SJCRH30 (cell line): ENCODE data around the gene PHC1. TPM values are rescaled to one million over a fixed set of nuclear protein-coding genes. Genes with fewer than 3 reads are reported as not detected.
A peak's percentile ranks its signal among the peaks of the same experiment; 100 is the strongest.
"Not testable (repeated sequence)": the region's sequence is repeated elsewhere in the genome, so short reads cannot be mapped to it uniquely, and the experiment has no call there.

Source experiments
- DNase-seq, 2 experiments: peaks; one replicate each; pipeline ENCODE4 v3.0.0-alpha.2; 2015 to 2020
- H3K27ac ChIP-seq: fragments of 250-450 bp; sonication (Bioruptor Pico); 2 replicates; pipeline ENCODE4 v1.5.1; 2020; ENCODE audit warnings: mild to moderate bottlenecking, moderate library complexity
- H3K27me3 ChIP-seq: fragments of 250-450 bp; sonication (Bioruptor Pico); 2 replicates; pipeline ENCODE4 v1.5.1; 2020; ENCODE audit warnings: mild to moderate bottlenecking, moderate library complexity
- H3K36me3 ChIP-seq: fragments of 250-450 bp; sonication (Bioruptor Pico); 2 replicates; pipeline ENCODE4 v1.5.1; 2020; ENCODE audit warnings: mild to moderate bottlenecking, moderate library complexity
- H3K4me1 ChIP-seq: fragments of 250-450 bp; sonication (Bioruptor Pico); 2 replicates; pipeline ENCODE4 v1.5.1; 2020; ENCODE audit warnings: mild to moderate bottlenecking, moderate library complexity
- H3K4me3 ChIP-seq: fragments of 250-450 bp; sonication (Bioruptor Pico); 2 replicates; pipeline ENCODE4 v1.5.1; 2020; ENCODE audit warnings: mild to moderate bottlenecking, moderate library complexity
- H3K9me3 ChIP-seq: fragments of 250-450 bp; sonication (Bioruptor Pico); replicated peaks from 2 replicates; pipeline ENCODE4 v1.5.1; 2020; ENCODE audit warnings: mild to moderate bottlenecking, moderate library complexity
- total RNA-seq: library from RNA; depleted of rRNA; stranded (reverse); fragments of >200 nt; shearing (Covaris generic); gene quantifications from 2 replicates; pipeline ENCODE4 v1.2.3, GENCODE V29; 2014; rRNA removed

Gene PHC1
- total RNA-seq = 43.6 and 49.8 TPM in 2 replicates

DNA sequence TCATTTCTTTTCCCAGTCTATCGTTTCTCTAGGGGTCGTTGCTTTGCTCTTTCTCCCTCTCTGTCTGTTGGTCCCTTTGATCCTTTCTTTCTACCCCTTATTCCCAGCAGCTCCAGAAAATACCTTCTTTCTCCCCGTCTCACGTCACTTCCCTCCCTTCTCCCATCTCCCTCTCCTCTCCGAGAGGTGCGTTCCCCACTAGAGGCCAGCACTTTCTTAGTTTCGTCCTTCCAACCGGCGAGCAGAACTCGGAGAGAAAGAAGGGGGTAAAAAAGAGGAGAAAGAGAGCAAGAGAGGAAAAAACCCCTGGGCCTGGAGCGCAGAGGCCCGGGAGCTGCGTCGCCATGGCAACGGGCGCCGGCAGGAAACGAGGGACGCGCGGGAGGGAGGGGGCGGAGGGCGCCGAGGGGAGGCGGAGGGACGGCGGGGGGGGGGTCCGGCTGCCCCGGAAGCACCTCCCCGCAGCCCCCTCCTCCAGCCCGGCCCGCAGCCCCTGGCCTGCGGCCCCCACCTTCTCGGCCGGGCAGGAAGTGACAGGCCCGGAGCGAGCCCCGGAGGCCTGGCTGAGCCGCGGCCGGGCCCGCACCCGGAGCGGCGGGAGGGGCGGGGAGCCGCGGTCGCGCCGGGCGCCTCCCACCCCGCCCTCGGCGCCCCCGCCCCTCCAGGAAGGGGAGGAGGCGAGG, at the start of gene PHC1:
PHC1 (plus strand) TSS at position 477 of the 683 bp plus-strand sequence. CDS start 3,169 bp downstream, outside the sequence.
- peak within 1 kb of the TSS; percentile 92 for H3K4me3 ChIP-seq
- DNase-seq = peak; percentile 85 to 86
- H3K36me3 ChIP-seq = not testable (repeated sequence)

DNA sequence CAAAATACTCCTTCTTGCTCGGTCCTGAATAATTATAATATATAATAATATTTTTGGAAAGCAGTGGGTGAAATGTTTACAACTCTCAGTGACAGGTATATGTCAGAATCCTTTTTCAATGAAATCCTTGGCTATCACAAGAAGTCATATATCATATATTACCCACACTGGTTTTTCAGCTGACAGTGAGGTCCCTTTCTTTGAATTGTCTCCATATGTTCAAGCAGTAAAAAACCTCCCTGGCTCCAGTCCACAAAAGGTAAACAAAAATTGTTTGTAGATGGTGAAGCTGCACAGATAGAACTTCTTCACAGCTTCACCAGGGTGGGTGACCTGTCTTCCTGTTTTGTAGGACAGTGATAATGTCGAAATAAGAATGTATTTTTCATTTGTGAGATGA, 47.9 kb upstream of the PHC1 start:
- no peak for DNase-seq
- no peak overlapping the region for H3K4me3 ChIP-seq
- H3K27me3 ChIP-seq = no peaks in the 10 kb centered on the region
- H3K27ac ChIP-seq = no peak overlapping the region
- H3K9me3 ChIP-seq = no peaks in the 10 kb centered on the region
- no peaks in the 10 kb centered on the region for H3K36me3 ChIP-seq
- no peaks in the 10 kb centered on the region for H3K4me1 ChIP-seq

More for the DNA sequence above, at the start of gene PHC1:
- H3K4me1 ChIP-seq, H3K27me3 ChIP-seq, H3K9me3 ChIP-seq: not testable (repeated sequence)
- peak within 1 kb of the TSS; percentile 58 for H3K27ac ChIP-seq

DNA sequence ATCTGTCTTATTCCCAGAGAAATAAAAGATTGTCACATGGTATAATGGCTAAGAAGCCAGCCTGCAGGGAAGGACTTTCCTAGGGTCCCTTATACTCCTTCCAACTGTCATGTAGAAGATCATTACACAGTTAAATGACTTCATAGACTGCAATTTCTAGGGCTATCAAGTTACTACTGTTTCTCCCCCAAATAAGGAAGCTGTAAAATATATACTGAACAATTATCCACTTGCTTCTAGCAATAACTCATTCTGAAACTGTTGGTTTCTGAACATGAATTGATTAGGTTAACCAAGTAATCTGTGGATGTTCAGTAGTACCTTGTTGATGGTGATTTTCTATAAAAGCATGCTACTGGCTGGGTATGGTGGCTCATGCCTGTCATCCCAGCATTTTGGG, 47.3 kb upstream of the PHC1 start:
- no peak for DNase-seq
- no peaks in the 10 kb centered on the region for H3K9me3 ChIP-seq
- H3K27me3 ChIP-seq = no peaks in the 10 kb centered on the region
- no peak overlapping the region for H3K4me3 ChIP-seq
- H3K27ac ChIP-seq = no peak overlapping the region
- no peaks in the 10 kb centered on the region for H3K4me1 ChIP-seq
- H3K36me3 ChIP-seq = no peaks in the 10 kb centered on the region

DNA sequence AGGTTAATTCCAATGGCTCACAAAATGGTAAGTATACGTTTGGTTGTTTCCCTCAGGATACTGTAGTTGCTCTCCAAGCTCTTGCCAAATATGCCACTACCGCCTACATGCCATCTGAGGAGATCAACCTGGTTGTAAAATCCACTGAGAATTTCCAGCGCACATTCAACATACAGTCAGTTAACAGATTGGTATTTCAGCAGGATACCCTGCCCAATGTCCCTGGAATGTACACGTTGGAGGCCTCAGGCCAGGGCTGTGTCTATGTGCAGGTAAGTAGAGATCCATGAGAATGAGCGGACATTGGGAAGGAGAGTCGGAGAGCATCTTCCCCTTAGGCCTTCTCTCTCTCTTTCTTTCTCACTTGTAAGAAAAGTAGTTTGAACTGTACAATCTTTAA, 46.5 kb upstream of the PHC1 start:
- no peak for DNase-seq

DNA sequence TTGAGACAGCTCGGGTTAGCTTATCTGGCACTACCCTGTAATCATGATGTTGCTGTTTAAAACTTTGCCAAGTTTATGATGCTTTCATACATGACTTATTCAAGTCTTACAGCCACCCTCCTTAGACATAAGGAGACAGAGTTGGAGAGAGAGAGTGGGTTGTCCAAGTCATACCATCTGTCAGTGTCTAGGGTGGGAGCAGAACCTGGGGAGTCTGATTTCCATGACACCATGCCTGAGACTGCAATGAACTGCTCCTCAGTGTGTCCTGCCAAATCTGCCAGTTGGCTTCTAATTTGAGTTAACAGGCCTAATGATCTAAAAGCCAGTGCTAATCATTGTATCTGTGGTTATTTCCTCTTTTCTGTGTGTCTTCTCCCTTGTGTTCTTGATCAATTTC, 43.7 kb upstream of the PHC1 start:
- DNase-seq = no peak
- Histone ChIP-seq H3K27me3 (no peaks in the 10 kb centered on the region), H3K4me1 (no peaks in the 10 kb centered on the region), H3K4me3 (no peak overlapping the region), H3K9me3 (no peaks in the 10 kb centered on the region), H3K36me3 (no peaks in the 10 kb centered on the region), H3K27ac (no peak overlapping the region)

More for the DNA sequence above, 46.5 kb upstream of the PHC1 start:
- H3K9me3 ChIP-seq = no peaks in the 10 kb centered on the region
- no peaks in the 10 kb centered on the region for H3K4me1 ChIP-seq
- H3K27me3 ChIP-seq = no peaks in the 10 kb centered on the region
- no peak overlapping the region for H3K27ac ChIP-seq
- no peak overlapping the region for H3K4me3 ChIP-seq
- H3K36me3 ChIP-seq = no peaks in the 10 kb centered on the region

DNA sequence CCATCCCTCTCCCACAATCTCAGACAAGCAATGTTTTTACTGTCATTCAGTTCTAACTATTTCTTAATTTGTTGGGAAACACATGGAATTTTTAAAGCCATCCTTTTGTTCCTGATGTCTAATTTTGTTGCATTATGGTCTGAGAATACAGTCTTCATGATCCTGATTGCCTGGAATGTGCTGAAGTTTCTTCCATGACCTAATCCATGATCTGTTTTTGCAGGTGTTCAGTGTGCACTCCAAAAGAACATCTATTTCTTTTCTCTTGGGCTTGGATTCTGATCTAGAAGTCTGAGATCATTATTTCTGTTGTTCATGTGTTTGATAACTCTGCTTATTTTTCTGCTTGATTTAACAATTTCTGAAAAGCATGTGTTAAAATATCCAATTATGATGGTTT, 43.2 kb upstream of the PHC1 start:
- Histone ChIP-seq H3K36me3 (no peaks in the 10 kb centered on the region), H3K4me1 (no peaks in the 10 kb centered on the region), H3K9me3 (no peaks in the 10 kb centered on the region), H3K4me3 (no peak overlapping the region), H3K27me3 (no peaks in the 10 kb centered on the region), H3K27ac (no peak overlapping the region)
- no peak for DNase-seq

DNA sequence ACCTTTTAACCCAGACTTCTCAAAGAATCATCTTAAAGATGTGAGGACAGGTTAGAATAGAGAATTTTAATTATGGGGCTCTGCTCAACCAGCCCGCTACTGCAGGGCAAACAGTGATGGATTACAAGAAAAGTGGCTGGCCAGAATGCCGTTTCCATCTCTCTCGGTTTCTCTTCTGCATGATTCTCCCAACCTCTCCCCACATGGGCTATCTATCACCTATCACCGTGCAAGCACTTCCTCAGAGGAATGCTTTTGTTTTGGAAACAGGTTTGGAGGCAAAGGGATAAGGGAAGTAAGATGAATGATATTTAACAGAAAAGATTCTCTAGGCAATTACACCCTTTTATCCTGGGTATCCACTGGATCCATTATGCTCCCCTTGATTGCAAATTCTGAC, 37.4 kb upstream of the PHC1 start:
- H3K4me1 ChIP-seq = no peaks in the 10 kb centered on the region
- H3K9me3 ChIP-seq = no peaks in the 10 kb centered on the region
- DNase-seq = no peak
- no peaks in the 10 kb centered on the region for H3K36me3 ChIP-seq
- H3K4me3 ChIP-seq = no peak overlapping the region
- no peaks in the 10 kb centered on the region for H3K27me3 ChIP-seq
- no peak overlapping the region for H3K27ac ChIP-seq

DNA sequence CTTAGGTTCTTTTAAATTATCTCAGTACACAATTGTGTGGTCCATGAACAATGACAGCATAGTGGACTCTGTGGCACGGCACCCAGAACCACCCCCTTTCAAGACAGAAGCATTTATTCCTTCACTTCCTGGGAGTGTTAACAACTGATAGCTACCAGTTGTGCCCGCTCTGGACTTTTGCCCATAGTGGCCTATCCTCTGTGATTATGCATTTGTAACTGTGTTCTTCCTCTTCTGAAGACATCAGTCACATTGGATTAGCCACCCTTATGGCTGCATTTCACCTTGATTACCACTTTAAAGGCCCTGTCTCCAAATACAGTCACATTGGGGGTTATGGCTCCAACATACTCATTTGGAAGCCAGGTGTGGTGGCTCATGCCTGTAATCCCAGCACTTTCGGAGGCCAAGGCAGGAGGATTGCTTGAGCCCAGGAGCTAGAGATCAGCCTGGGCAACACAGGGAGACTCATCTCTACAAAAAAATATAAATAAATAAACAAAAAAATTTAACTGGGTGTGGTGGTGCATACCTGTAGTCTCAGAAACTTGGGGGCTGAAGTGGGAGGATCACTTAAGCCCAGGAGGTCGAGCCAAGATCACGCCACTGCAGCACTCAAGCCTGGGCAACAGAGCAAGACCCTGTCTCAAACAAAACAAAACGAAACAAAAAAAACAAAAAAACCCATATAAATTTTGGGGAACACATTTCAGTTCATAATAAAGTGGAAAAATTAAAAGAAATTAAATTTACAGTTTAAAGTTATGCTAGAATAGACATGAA, 27.6 kb upstream of the PHC1 start:
- no peak for DNase-seq
- H3K9me3 ChIP-seq = no peaks in the 10 kb centered on the region
- no peaks in the 10 kb centered on the region for H3K36me3 ChIP-seq
- no peak overlapping the region for H3K4me3 ChIP-seq
- no peak overlapping the region for H3K27ac ChIP-seq
- H3K27me3 ChIP-seq = no peaks in the 10 kb centered on the region
- no peaks in the 10 kb centered on the region for H3K4me1 ChIP-seq

DNA sequence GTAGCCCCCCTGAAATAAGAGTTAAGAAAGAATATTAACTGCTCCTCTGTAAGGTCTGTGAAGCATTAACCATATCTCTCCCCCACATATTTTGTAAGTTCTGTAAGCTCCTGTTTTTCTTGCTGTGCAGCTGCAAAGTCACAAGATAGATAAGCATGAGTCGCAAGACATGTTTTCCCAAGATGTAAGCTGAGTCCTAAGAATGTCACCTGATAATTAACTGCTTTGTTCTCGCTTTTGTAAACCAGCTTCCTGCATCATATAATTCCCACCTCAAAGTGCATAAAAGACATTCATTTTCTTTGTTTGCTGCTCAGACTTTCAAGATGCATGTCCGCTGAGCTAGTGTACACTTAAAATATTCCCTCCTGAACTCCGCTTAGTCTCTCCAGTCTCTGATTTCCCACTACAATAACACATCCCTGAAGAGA, 27.0 kb upstream of the PHC1 start:
- Histone ChIP-seq H3K27ac (no peak overlapping the region), H3K27me3 (no peaks in the 10 kb centered on the region), H3K4me3 (no peak overlapping the region), H3K36me3 (no peaks in the 10 kb centered on the region), H3K9me3 (no peaks in the 10 kb centered on the region), H3K4me1 (no peaks in the 10 kb centered on the region)
- DNase-seq = no peak

DNA sequence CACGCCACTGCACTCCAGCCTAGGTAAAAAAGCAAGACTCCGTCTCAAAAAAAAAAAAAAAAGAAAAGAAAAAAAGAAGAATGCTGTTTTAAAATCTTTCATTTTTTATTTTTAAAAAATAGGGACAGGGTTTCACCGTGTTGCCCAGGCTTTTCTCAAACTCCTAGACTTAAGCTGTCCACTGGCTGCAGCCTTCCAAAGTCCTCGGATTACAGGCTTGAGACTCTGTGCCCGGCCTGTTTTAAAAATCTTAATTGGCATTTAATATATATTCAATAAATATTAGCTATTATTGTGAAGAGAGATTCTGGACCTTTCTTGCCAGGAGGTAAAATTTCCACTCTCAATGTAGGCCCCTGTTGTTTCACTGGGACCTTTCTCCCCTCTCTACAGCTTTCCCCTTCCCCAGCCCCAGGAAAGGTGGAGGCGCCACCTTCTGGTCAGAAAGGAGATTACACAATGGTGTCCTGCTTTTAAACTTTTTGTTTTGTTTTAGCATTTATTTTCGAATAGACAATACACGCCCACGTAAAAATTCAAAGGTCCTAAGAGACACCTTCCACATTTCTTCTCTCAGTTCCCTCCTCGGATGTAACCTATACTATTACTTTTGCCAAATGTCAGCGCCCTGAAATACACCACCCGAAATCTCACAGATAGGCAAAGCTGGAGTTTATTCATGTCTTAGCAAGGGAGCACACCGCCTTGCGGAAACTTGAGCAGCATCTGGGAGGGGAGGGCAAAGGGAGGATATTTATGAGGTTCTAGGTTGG, 23.8 kb upstream of the PHC1 start:
- Histone ChIP-seq H3K9me3 (no peaks in the 10 kb centered on the region), H3K27me3 (no peaks in the 10 kb centered on the region), H3K27ac (no peak overlapping the region), H3K36me3 (no peaks in the 10 kb centered on the region), H3K4me3 (peak overlapping the region; percentile 28), H3K4me1 (peaks cover 3% of the 10 kb centered on the region; the same call in 1 of the 2 replicates)
- DNase-seq = peak; percentile 32 to 78

DNA sequence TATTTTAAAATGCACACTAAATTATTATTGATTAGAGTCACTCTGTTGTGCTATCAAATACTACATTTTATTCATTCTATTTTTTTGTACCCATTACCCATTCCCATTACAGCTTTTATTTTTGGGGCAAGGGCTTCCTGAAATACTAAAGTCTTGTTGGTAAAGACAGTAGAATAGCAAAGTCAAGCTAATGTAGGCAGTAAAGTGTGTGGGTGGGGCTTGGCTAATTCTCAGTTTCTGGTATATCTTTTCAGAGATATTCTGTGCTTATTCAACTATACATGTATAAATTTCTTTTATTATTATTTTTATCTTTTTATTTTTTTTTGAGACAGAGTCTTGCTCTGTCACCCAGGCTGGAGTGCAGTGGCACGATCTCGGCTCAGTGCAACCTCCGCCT, 22.3 kb upstream of the PHC1 start:
- Histone ChIP-seq H3K4me1 (peaks cover 3% of the 10 kb centered on the region; the same call in 1 of the 2 replicates), H3K9me3 (no peaks in the 10 kb centered on the region), H3K27me3 (no peaks in the 10 kb centered on the region), H3K27ac (no peak overlapping the region), H3K4me3 (no peak overlapping the region), H3K36me3 (no peaks in the 10 kb centered on the region)
- no peak for DNase-seq

DNA sequence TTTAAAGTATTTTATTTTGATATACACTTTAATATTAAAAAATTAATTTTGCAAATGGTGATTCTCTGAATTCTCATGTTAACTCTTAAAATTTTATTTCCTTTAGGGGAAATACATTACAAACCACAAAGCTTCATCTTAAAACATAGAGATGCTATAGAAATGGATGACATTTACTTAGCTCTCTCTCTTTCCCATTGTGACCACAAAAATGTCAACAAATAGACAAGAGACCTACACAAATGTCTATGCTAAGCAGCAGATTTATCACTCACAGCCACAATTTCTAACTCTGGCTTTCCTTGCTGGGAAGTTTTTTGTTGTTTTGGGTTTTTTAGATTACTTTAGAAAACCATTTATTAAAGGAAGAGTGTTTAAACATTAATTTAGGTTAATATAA, 19.9 kb upstream of the PHC1 start:
- DNase-seq = peak in 1 of 2 experiments; percentile 6
- H3K4me1 ChIP-seq = peaks cover 3% of the 10 kb centered on the region; the same call in 1 of the 2 replicates
- H3K27me3 ChIP-seq = no peaks in the 10 kb centered on the region
- H3K4me3 ChIP-seq = no peak overlapping the region
- H3K36me3 ChIP-seq = no peaks in the 10 kb centered on the region
- H3K9me3 ChIP-seq = no peaks in the 10 kb centered on the region
- no peak overlapping the region for H3K27ac ChIP-seq

DNA sequence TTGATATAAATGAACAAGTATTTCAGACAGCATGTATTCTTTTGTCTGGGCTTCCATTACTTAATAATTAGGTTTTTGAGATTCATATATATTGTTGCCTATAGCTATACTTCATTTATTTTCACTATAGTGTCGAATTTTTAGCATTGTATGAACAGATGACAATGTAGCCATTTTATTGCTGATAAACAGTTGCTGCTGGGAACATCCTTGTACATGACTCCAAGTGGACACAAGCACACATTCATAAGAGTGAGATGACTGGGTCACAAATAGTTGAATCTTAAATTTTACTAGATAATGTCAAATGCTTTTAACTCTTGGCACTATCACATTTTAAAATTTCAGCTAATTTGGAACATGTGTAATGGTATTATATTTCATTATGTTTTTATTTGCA, 19.3 kb upstream of the PHC1 start:
- H3K27me3 ChIP-seq = no peaks in the 10 kb centered on the region
- no peak for DNase-seq

DNA sequence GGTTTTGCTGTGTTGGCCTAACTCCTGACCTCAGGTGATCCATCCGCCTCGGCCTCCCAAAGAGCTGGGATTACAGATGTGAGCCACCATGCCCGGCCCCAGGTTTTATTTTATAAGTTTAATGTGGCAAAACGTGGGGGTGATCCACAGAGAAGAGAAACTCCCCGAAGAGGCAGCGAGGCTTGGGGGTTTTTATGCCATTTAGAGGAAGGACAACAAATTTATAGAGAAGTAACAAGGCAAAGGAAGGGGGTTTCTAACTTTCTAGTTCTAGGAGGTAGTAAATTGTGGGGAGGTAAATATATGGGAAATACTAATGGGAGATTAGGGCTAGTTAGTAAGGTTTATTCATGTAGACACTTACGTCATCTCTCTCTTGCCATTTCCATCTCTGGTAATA, 17.2 kb upstream of the PHC1 start:
- no peak for DNase-seq
- Histone ChIP-seq H3K27ac (no peak overlapping the region), H3K4me3 (no peak overlapping the region), H3K27me3 (no peaks in the 10 kb centered on the region), H3K4me1 (peaks cover 3% of the 10 kb centered on the region; the same call in 1 of the 2 replicates), H3K36me3 (no peaks in the 10 kb centered on the region), H3K9me3 (no peaks in the 10 kb centered on the region)

More for the DNA sequence above, 19.3 kb upstream of the PHC1 start:
- Histone ChIP-seq H3K27ac (no peak overlapping the region), H3K9me3 (no peaks in the 10 kb centered on the region), H3K36me3 (no peaks in the 10 kb centered on the region), H3K4me3 (no peak overlapping the region), H3K4me1 (peaks cover 3% of the 10 kb centered on the region; the same call in 1 of the 2 replicates)

DNA sequence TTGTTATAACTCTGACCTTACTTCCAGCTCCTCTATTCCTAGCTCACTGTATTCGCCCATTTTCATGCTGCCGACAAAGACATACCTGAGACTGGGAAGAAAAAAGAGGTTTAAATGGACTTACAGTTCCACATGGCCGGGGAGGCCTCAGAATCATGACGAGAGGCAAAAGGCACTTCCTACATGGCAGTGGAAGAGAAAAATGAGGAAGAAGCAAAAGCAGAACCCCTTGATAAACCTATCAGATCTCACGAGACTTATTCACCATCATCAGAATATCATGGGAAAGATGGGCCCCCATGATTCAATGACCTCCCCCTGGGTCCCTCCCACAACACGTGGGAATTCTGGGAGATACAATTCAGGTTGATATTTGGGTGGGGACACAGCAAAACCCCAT, 14.5 kb upstream of the PHC1 start:
- Histone ChIP-seq H3K36me3 (no peaks in the 10 kb centered on the region), H3K9me3 (no peaks in the 10 kb centered on the region), H3K27me3 (no peaks in the 10 kb centered on the region), H3K4me1 (no peaks in the 10 kb centered on the region; the same call in 1 of the 2 replicates), H3K4me3 (no peak overlapping the region), H3K27ac (no peak overlapping the region)
- no peak for DNase-seq
